Fibroblast of the aortic adventitia (primary cell): ENCODE results near the gene CTNNA2. TPM values are rescaled to one million over a fixed set of nuclear protein-coding genes. Genes with fewer than 3 reads are reported as not detected.

ENCODE experiments used
- DNase-seq: peaks from one replicate; pipeline ENCODE4 v3.0.0-alpha.2; 2010; ENCODE audit warnings: low read depth
- H3K4me3 ChIP-seq: 2 replicates; pipeline ENCODE4 v1.5.1; 2011; ENCODE audit warnings: low read depth, mild to moderate bottlenecking, control low read depth, low read length, moderate library complexity
- CTCF ChIP-seq: IDR thresholded peaks from 2 replicates; pipeline ENCODE4 v1.5.1; 2011; ENCODE audit warnings: mild to moderate bottlenecking, low read length, control low read depth, inconsistent platforms; ENCODE audit not compliant: insufficient read depth
- small RNA-seq: library from RNA; depleted of rRNA; stranded (forward); fragments of <200 nt; gene quantifications from one replicate; pipeline ENCODE3, GENCODE V24; 2012
- total RNA-seq: library from RNA; depleted of rRNA; stranded (reverse); fragments of >200 nt; gene quantifications from 2 replicates; pipeline ENCODE4 v1.2.3, GENCODE V29; 2012; ENCODE audit warnings: low replicate concordance

Gene CTNNA2
- total RNA-seq, 1 donor: 0.36 TPM

DNA sequence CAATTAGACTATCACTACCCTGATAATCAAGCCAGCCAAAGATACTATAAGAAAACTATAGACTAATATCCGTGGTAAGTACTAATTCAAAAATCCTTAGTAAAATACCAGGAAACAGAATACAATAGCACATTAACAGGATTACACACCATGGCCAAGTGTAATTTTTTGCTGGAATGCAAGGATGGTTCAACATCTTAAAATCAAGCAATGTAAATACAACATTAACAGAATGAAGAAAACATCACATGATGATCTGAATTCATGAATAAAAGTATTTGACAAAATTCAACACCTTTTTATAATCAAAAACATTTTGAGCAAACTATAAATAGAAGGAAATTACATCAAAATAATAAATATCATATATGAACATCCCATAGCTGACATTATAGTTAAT, 1142.4 kb downstream of the CTNNA2 start:
- TF ChIP-seq CTCF: no peak
- no peak for DNase-seq
- H3K4me3 ChIP-seq: no peak overlapping the region

GRCh38 chr2:80670763-80671162, 1157.9 kb downstream of the CTNNA2 start:
- no peak for DNase-seq

DNA sequence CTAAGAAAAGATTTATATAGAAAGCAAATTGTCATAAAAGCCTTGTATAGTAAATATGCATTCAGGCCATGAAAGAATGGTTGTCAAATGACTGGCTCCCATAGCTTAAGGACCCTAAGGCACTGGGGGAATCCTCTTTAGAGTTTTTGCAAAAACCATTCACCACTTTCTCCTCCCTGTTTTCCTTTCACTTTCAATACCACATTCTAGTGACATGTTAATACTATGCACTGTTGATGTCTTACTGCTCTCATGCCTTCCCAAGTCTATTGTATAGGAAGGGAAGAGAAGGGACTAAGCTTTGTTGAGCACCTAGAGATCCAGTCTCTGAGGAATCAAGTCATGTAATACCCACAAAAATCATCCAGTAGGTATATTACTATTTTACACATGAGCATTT, 1174.7 kb downstream of the CTNNA2 start:
- no peak for TF ChIP-seq CTCF

More at GRCh38 chr2:80670763-80671162, 1157.9 kb downstream of the CTNNA2 start:
- TF ChIP-seq CTCF: no peak
- H3K4me3 ChIP-seq: no peak overlapping the region

DNA sequence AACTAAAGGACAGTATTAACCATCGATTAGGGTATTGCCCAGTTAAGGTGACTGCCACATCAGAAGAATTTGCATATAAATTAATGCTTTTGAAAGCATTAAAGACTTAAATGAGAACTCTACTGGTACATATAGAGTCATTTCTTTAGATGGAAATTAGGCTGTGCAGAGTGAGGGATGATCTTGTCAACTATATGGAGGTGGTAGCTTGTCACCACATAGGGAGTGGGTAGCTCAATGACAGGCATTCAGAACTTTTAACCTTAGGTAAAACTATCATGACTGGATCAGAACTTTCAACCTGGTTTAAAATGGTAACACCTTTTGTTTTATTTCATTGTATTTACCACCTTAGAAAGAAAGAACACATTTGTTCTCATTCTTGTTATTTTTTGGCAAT, 1176.3 kb downstream of the CTNNA2 start:
- H3K4me3 ChIP-seq: no peak overlapping the region
- no peak for TF ChIP-seq CTCF
- DNase-seq: no peak

More for the DNA sequence above, 1174.7 kb downstream of the CTNNA2 start:
- DNase-seq: no peak
- H3K4me3 ChIP-seq: no peak overlapping the region

Small RNA genes within 50 kb of the gene (small RNA-seq; reads per million reads assigned to genes)
- gene MIR4264: not detected
- gene MIR8080: not detected
- gene RNU6-561P: not detected
